Liver (tissue), 9 donors: ENCODE results near the gene DYRK1B. TPM values are rescaled to one million over a fixed set of nuclear protein-coding genes. Genes with fewer than 3 reads are reported as not detected.

Experiments used
- DNase-seq: peaks from one replicate; pipeline ENCODE4 v3.0.0-alpha.2; 2017; ENCODE audit warnings: low spot score
- H3K27ac ChIP-seq, 2 donors: one replicate each; pipeline ENCODE4 v1.7.0; 2013; ENCODE audit warnings: inconsistent platforms in 2 of 2, low read length in 2 of 2, control low read depth in 1 of 2, low read depth in 1 of 2, mild to moderate bottlenecking in 1 of 2
- H3K27me3 ChIP-seq, 4 donors: one replicate each; pipeline versions ENCODE4 v1.6.1 to v1.7.0; 2013; ENCODE audit warnings: low read length in 3 of 4, inconsistent platforms in 1 of 4, mild to moderate bottlenecking in 1 of 4, moderate library complexity in 1 of 4; ENCODE audit not compliant: control insufficient read depth in 4 of 4, insufficient read depth in 4 of 4
- H3K36me3 ChIP-seq, 4 donors: one replicate each; pipeline versions ENCODE4 v1.6.1 to v1.7.0; 2013; ENCODE audit warnings: low read length in 3 of 4, mild to moderate bottlenecking in 3 of 4, low read depth in 1 of 4, moderate library complexity in 1 of 4; ENCODE audit not compliant: control insufficient read depth in 4 of 4, insufficient read depth in 3 of 4
- H3K4me1 ChIP-seq, 4 donors: one replicate each; pipeline versions ENCODE4 v1.6.1 to v1.7.0; 2013; ENCODE audit warnings: low read length in 3 of 4, mild to moderate bottlenecking in 3 of 4, moderate library complexity in 1 of 4; ENCODE audit not compliant: control insufficient read depth in 4 of 4, insufficient read depth in 4 of 4
- H3K4me3 ChIP-seq, 3 donors: one replicate each; pipeline versions ENCODE4 v1.6.1 to v1.7.0; 2013; ENCODE audit warnings: low read length in 3 of 3, control low read depth in 1 of 3, low read depth in 1 of 3, mild to moderate bottlenecking in 1 of 3
- H3K9ac ChIP-seq, 2 donors: one replicate each; pipeline ENCODE4 v1.7.0; 2013; ENCODE audit warnings: low read length in 2 of 2, mild to moderate bottlenecking in 2 of 2, moderate library complexity in 2 of 2, control low read depth in 1 of 2, low read depth in 1 of 2
- H3K9me3 ChIP-seq, 4 donors: one replicate each; pipeline versions ENCODE4 v1.6.1 to v1.7.0; 2013; ENCODE audit warnings: low read length in 3 of 4; ENCODE audit not compliant: control insufficient read depth in 4 of 4
- ATF3 ChIP-seq: IDR thresholded peaks from 2 replicates; pipeline ENCODE4 v1.6.1; 2016; ENCODE audit warnings: antibody characterized with exemption
- EGR1 ChIP-seq, 2 donors: IDR thresholded peaks; 2 replicates each; pipeline ENCODE4 v1.6.1; 2016 to 2018; ENCODE audit warnings: antibody characterized with exemption in 2 of 2, low read depth in 2 of 2
- FOXA2 ChIP-seq: IDR thresholded peaks from 2 replicates; pipeline ENCODE4 v1.6.1; 2016; ENCODE audit warnings: antibody characterized with exemption
- GABPA ChIP-seq, 2 donors: IDR thresholded peaks in 1 of 2; conservative IDR thresholded peaks in 1 of 2; 2 replicates each; pipeline ENCODE4 v1.6.1; 2016; ENCODE audit warnings: antibody characterized with exemption in 2 of 2, mild to moderate bottlenecking in 1 of 2, moderate library complexity in 1 of 2
- HNF4A ChIP-seq, 2 donors: conservative IDR thresholded peaks; 2 replicates each; pipeline ENCODE4 v1.6.1; 2016; ENCODE audit warnings: antibody characterized with exemption in 2 of 2, mild to moderate bottlenecking in 2 of 2
- HNF4G ChIP-seq: IDR thresholded peaks from 2 replicates; pipeline ENCODE4 v1.6.1; 2016; ENCODE audit warnings: antibody characterized with exemption
- JUND ChIP-seq, 2 donors: IDR thresholded peaks; 2 replicates each; pipeline ENCODE4 v1.6.1; 2016; ENCODE audit warnings: antibody characterized with exemption in 2 of 2
- NR2F2 ChIP-seq: IDR thresholded peaks from 2 replicates; pipeline ENCODE4 v1.6.1; 2016; ENCODE audit warnings: antibody characterized with exemption
- RAD21 ChIP-seq, 2 donors: IDR thresholded peaks; 2 replicates each; pipeline ENCODE4 v1.6.1; 2016; ENCODE audit warnings: antibody characterized with exemption in 2 of 2, mild to moderate bottlenecking in 2 of 2
- REST ChIP-seq: IDR thresholded peaks from 2 replicates; pipeline ENCODE4 v1.6.1; 2016; ENCODE audit warnings: antibody characterized with exemption, mild to moderate bottlenecking
- RXRA ChIP-seq, 2 donors: IDR thresholded peaks; 2 replicates each; pipeline ENCODE4 v1.6.1; 2017 to 2018; ENCODE audit warnings: antibody characterized with exemption in 2 of 2, mild to moderate bottlenecking in 1 of 2
- SP1 ChIP-seq: IDR thresholded peaks from 2 replicates; pipeline ENCODE4 v1.6.1; 2018; ENCODE audit warnings: antibody characterized with exemption, mild to moderate bottlenecking
- YY1 ChIP-seq: IDR thresholded peaks from 2 replicates; pipeline ENCODE4 v1.6.1; 2016; ENCODE audit warnings: antibody characterized with exemption, mild to moderate bottlenecking
- WGBS: extraction: QIAGEN DNeasy Blood & Tissue Kit; methylation state at CpG from one replicate; pipeline ENCODE4 v1.1.7; 2013; 5-methylcytosine and 5-hydroxymethylcytosine counted together
- polyA plus RNA-seq, 2 donors: library from polyadenylated mRNA; stranded (reverse) in 1 of 2; unstranded in 1 of 2; fragments of 200-250 nt in 1 of 2; fragments of >200 nt in 1 of 2; fragmentation: Nextera tagmentation in 1 of 2; extraction: Ambion mirVana in 1 of 2; gene quantifications; one replicate each; pipeline versions ENCODE4 v1.2.1 to v1.2.3, GENCODE V29; 2013 to 2015
- total RNA-seq, 2 donors: library from RNA; depleted of rRNA; stranded (reverse); fragments of >200 nt; gene quantifications; one replicate each; pipeline ENCODE4 v1.2.3, GENCODE V29; 2014
- donor health status: healthy.
- donor health status: healthy.
- donor health status: healthy.
- donor health status: healthy.
- donor health status: healthy.

The DYRK1B gene
- total and polyA plus RNA-seq, 4 donors: 2.8 to 7.6 (median 3.2) TPM

- H3K36me3 ChIP-seq: peaks cover 0 to 38% (median 7%) of the 10 kb centered on the region in 4 donors
- H3K27me3 ChIP-seq: no peaks in the 10 kb centered on the region
- no peak for TF ChIP-seq NR2F2
- no peak for TF ChIP-seq RAD21 (IDR thresholded peaks at IDR 0.05)
- no peak for TF ChIP-seq JUND (IDR thresholded peaks at IDR 0.05)
- TF ChIP-seq SP1: no peak
- no peak for TF ChIP-seq REST
- no peak overlapping the region for H3K4me3 ChIP-seq
- WGBS: 75% methylated on average over 5 of the region's 5 CpGs
- H3K9me3 ChIP-seq: no peaks in the 10 kb centered on the region
- peaks cover 5 to 31% (median 26%) of the 10 kb centered on the region in 4 donors for H3K4me1 ChIP-seq
- H3K27ac ChIP-seq: no peak overlapping the region
- DNase-seq: no peak
- no peak overlapping the region for H3K9ac ChIP-seq
Observed at GRCh38 chr19:39828654-39829032, 5.3 kb downstream of the DYRK1B start.

GRCh38 chr19:39828015-39828653 lies 5.8 kb downstream of the DYRK1B start:
- TF ChIP-seq HNF4G (no peak), YY1 (no peak), GABPA (IDR thresholded peaks at IDR 0.05 in 1 of 2, conservative IDR thresholded peaks at IDR 0.05 in 1 of 2) (no peak), JUND (IDR thresholded peaks at IDR 0.05) (no peak), HNF4A (conservative IDR thresholded peaks at IDR 0.05) (no peak), EGR1 (IDR thresholded peaks at IDR 0.05; ENCODE audit: low read depth in 2 of 2) (no peak), FOXA2 (no peak), ATF3 (no peak), REST (no peak), RXRA (IDR thresholded peaks at IDR 0.05) (no peak), NR2F2 (no peak)
- no peaks in the 10 kb centered on the region for H3K9me3 ChIP-seq
- no peak overlapping the region for H3K9ac ChIP-seq
- no peak overlapping the region for H3K4me3 ChIP-seq
- DNase-seq: no peak
- H3K27ac ChIP-seq: no peak overlapping the region
- H3K27me3 ChIP-seq: no peaks in the 10 kb centered on the region
- H3K4me1 ChIP-seq: peaks cover 4 to 30% (median 26%) of the 10 kb centered on the region in 4 donors
- peaks cover 0 to 38% (median 7%) of the 10 kb centered on the region in 4 donors for H3K36me3 ChIP-seq
- WGBS: 90% methylated on average over 26 of the region's 26 CpGs
